Suprapubic skin (tissue), 4 donors: ENCODE measurements around the gene KCNJ16.

Experiments
- POLR2A ChIP-seq, 2 donors: fragments of 450-650 bp; IDR thresholded peaks; one replicate each; pipeline ENCODE4 v1.6.1; 2017; ENCODE audit warnings: antibody characterized with exemption in 2 of 2, mild to moderate bottlenecking in 2 of 2, moderate library complexity in 2 of 2
- POLR2AphosphoS5 ChIP-seq, 3 donors: sonication (generic); formaldehyde crosslinking; IDR thresholded peaks; one replicate each; pipeline ENCODE4 v1.6.1; 2017; ENCODE audit warnings: antibody characterized with exemption in 3 of 3

- TF ChIP-seq POLR2AphosphoS5 (IDR thresholded peaks at IDR 0.05): no peak
- TF ChIP-seq POLR2A (IDR thresholded peaks at IDR 0.05): no peak
These were observed 37.5 kb upstream of the KCNJ16 start for GRCh38 chr17:70037498-70037897.
